LoVo (cell line): ENCODE data around the gene BMPER.

Source experiments
- DNase-seq: peaks from one replicate; pipeline ENCODE4 v3.0.0-alpha.2; 2016; ENCODE audit warnings: low spot score

BMPER gene

GRCh38 chr7:34031156-34031555 lies 125.8 kb downstream of the BMPER start:
- no peak for DNase-seq

GRCh38 chr7:34034728-34035127 lies 129.4 kb downstream of the BMPER start:
- no peak for DNase-seq

- peak; percentile 89 for DNase-seq
Observed at GRCh38 chr7:34036051-34036920, 130.9 kb downstream of the BMPER start.

- DNase-seq, result no peak
Observed at GRCh38 chr7:34036972-34037792, 131.8 kb downstream of the BMPER start.

GRCh38 chr7:34038816-34039470 lies 133.6 kb downstream of the BMPER start:
- DNase-seq, result no peak

GRCh38 chr7:34041707-34042106 lies 136.4 kb downstream of the BMPER start:
- DNase-seq, result no peak

- no peak for DNase-seq
Observed at GRCh38 chr7:34042406-34042805, 137.1 kb downstream of the BMPER start.

- DNase-seq, result no peak
Observed at GRCh38 chr7:34043461-34044305, 138.3 kb downstream of the BMPER start.

- no peak for DNase-seq
Observed at GRCh38 chr7:34044306-34044643, 138.9 kb downstream of the BMPER start.

GRCh38 chr7:34044734-34045353 lies 139.5 kb downstream of the BMPER start:
- no peak for DNase-seq

- no peak for DNase-seq
Observed at GRCh38 chr7:34048445-34048844, 143.1 kb downstream of the BMPER start.

GRCh38 chr7:34054075-34054474 lies 148.7 kb downstream of the BMPER start:
- DNase-seq, result no peak

GRCh38 chr7:34057136-34057535 lies 151.8 kb downstream of the BMPER start:
- DNase-seq, result no peak

- DNase-seq, result no peak
Observed at GRCh38 chr7:34057956-34058355, 152.6 kb downstream of the BMPER start.

GRCh38 chr7:34058801-34059135 lies 153.4 kb downstream of the BMPER start:
- DNase-seq, result no peak

GRCh38 chr7:34059136-34059828 lies 153.9 kb downstream of the BMPER start:
- no peak for DNase-seq

- DNase-seq, result no peak
Observed at GRCh38 chr7:34060196-34060947, 155.0 kb downstream of the BMPER start.

- no peak for DNase-seq
Observed at GRCh38 chr7:34061149-34061548, 155.8 kb downstream of the BMPER start.

GRCh38 chr7:34062341-34062740 lies 157.0 kb downstream of the BMPER start:
- no peak for DNase-seq

- no peak for DNase-seq
Observed at GRCh38 chr7:34062826-34063225, 157.5 kb downstream of the BMPER start.
